Stomach (tissue), 9 donors: ENCODE data around the gene ENPP6. TPM values are rescaled to one million over a fixed set of nuclear protein-coding genes. Genes with fewer than 3 reads are reported as not detected.

Experiments used
- DNase-seq, 2 donors: peaks; one replicate each; pipeline versions ENCODE4 v3.0.0 to v3.0.0-alpha.2; 2013 to 2019
- H3K27ac ChIP-seq, 5 donors: fragments of 200-600 bp in 4 of 5; sonication (generic) in 4 of 5; one replicate each; pipeline ENCODE4 v1.5.1; 2013 to 2019; ENCODE audit warnings: mild to moderate bottlenecking in 1 of 5, moderate library complexity in 1 of 5
- H3K27me3 ChIP-seq, 3 donors: fragments of 200-600 bp; sonication (generic); one replicate each; pipeline ENCODE4 v1.5.1; 2017 to 2019; ENCODE audit warnings: mixed run types in 1 of 3
- H3K36me3 ChIP-seq, 4 donors: fragments of 200-600 bp; sonication (generic); 1 replicate in 3 of 4; 2 replicates in 1 of 4; pipeline ENCODE4 v1.5.1; 2016 to 2019
- H3K4me1 ChIP-seq, 4 donors: fragments of 200-600 bp; sonication (generic); one replicate each; pipeline ENCODE4 v1.5.1; 2016 to 2019
- H3K4me3 ChIP-seq, 4 donors: fragments of 200-600 bp; sonication (generic) in 3 of 4; one replicate each; pipeline ENCODE4 v1.5.1; 2016 to 2019; ENCODE audit warnings: mild to moderate bottlenecking in 1 of 4
- H3K9me3 ChIP-seq, 4 donors: fragments of 200-600 bp; sonication (generic); one replicate each; pipeline ENCODE4 v1.5.1; 2016 to 2019
- EP300 ChIP-seq: sonication (generic); formaldehyde crosslinking; IDR thresholded peaks from one replicate; pipeline ENCODE4 v1.6.1; 2017; ENCODE audit warnings: antibody characterized with exemption
- POLR2A ChIP-seq, 4 donors: fragments of 450-650 bp; IDR thresholded peaks; one replicate each; pipeline ENCODE4 v1.6.1; 2016; ENCODE audit warnings: antibody characterized with exemption in 4 of 4, control low read depth in 2 of 4, mild to moderate bottlenecking in 1 of 4, moderate library complexity in 1 of 4
- POLR2AphosphoS5 ChIP-seq, 3 donors: sonication (generic); formaldehyde crosslinking; IDR thresholded peaks; one replicate each; pipeline ENCODE4 v1.6.1; 2016; ENCODE audit warnings: antibody characterized with exemption in 3 of 3
- WGBS, 5 donors: extraction: QIAGEN DNeasy Blood & Tissue Kit in 3 of 5; methylation state at CpG; one replicate each; pipeline versions ENCODE4 v1.1.5 to v1.1.7; 2013 to 2018; 5-methylcytosine and 5-hydroxymethylcytosine counted together
- intact Hi-C: fragments of 100-400 bp; cut with DNase I; formaldehyde crosslinking; loops from one replicate; pipeline ENCODE4 v1.15.1; 2023; ENCODE audit warnings: low total_unique reads
- polyA plus RNA-seq, 3 donors: library from polyadenylated mRNA; stranded (reverse); fragments of 200-250 nt; gene quantifications; one replicate each; pipeline ENCODE4 v1.2.3, GENCODE V29; 2013
- total RNA-seq, 5 donors: library from RNA; depleted of rRNA; stranded (reverse); fragments of >200 nt; gene quantifications; one replicate each; pipeline versions ENCODE4 v1.1.0 to v1.2.3, GENCODE V29; 2014 to 2016
- TF ChIP-seq, protein P1 (sequence below), 7 experiments: fragments of 450-650 bp in 4 of 7; fragments of 200-600 bp in 3 of 7; sonication (generic) in 3 of 7; IDR thresholded peaks; one replicate each; pipeline ENCODE4 v1.5.1; 2016 to 2019; ENCODE audit warnings: antibody characterized with exemption in 7 of 7, control low read depth in 2 of 7, mild to moderate bottlenecking in 1 of 7
- donor health status: healthy with polysubstance abuse.
- donor health status: Bipolar disorder and iron deficiency.
- donor health status: healthy.

Gene ENPP6
- total and polyA plus RNA-seq, 8 donors, result 0.25 to 3.5 (median 0.70) TPM; not detected in 4

DNA sequence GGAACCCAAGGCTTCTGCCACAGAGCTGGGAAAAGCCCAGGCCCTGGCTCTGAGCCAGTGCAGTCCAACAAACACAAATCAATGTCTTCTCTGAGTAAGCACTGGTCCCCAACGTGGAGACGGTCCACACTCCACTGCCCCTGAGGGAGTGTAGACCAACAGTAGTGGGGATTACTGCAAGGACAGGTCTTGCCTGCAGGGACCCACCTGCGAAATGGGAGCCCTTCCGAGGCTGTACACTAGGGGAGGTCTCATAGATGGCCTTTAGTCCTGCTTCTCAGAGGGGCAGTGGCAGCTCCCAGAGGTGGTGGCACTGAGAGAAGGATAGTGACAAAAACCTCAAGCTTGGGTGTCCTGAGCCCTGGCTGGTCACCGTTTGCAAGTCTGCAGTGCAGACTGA is 19.5 kb downstream of the ENPP6 start:
- H3K4me1 ChIP-seq, result peaks cover 5 to 18% (median 10%) of the 10 kb centered on the region in 4 donors
- WGBS, 5 donors, result 55 to 76% (median 65%) methylated on average over 2 to 5 of the region's 5 CpGs
- TF ChIP-seq EP300 (no peak), POLR2AphosphoS5 (IDR thresholded peaks at IDR 0.05) (no peak), POLR2A (IDR thresholded peaks at IDR 0.05) (no peak)
- TF ChIP-seq, protein P1, sequence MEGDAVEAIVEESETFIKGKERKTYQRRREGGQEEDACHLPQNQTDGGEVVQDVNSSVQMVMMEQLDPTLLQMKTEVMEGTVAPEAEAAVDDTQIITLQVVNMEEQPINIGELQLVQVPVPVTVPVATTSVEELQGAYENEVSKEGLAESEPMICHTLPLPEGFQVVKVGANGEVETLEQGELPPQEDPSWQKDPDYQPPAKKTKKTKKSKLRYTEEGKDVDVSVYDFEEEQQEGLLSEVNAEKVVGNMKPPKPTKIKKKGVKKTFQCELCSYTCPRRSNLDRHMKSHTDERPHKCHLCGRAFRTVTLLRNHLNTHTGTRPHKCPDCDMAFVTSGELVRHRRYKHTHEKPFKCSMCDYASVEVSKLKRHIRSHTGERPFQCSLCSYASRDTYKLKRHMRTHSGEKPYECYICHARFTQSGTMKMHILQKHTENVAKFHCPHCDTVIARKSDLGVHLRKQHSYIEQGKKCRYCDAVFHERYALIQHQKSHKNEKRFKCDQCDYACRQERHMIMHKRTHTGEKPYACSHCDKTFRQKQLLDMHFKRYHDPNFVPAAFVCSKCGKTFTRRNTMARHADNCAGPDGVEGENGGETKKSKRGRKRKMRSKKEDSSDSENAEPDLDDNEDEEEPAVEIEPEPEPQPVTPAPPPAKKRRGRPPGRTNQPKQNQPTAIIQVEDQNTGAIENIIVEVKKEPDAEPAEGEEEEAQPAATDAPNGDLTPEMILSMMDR (IDR thresholded peaks at IDR 0.05), result no peak
- no peak overlapping the region for H3K27ac ChIP-seq
- no peak for DNase-seq
- intact Hi-C loops, result no loop called here
- H3K36me3 ChIP-seq, result no peaks in the 10 kb centered on the region
- no peak overlapping the region for H3K4me3 ChIP-seq
- no peaks in the 10 kb centered on the region for H3K9me3 ChIP-seq
- H3K27me3 ChIP-seq, result no peaks in the 10 kb centered on the region

DNA sequence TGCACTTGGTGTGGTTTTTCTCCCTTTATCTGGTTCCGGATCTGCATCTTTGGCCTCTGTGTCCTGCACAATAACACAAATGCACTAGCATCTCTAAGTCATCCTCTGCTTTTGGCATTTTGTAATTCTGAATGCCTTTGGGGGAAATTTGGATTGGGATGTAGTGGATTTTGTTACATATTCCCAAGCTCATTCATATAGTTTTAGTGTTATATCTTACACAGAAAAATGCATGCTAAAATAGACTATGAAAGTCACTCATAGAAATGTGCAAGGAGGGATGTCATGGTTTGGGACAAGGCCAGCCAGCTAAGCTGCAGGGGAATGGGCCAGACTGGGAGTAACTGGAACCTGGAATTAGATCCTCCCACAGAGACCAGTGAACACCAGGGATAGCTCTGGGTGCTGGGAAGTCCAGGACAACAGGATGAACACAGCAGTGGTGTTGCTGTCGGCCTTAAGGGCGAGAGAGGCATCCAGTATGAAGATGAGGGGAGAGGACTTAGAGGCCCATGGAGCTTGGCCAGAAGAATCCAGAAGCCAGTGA is 20.1 kb downstream of the ENPP6 start:
- no peak for DNase-seq
- Histone ChIP-seq H3K4me1 (peaks cover 4 to 18% (median 8%) of the 10 kb centered on the region in 4 donors), H3K4me3 (no peak overlapping the region), H3K27me3 (no peaks in the 10 kb centered on the region), H3K9me3 (no peaks in the 10 kb centered on the region), H3K27ac (no peak overlapping the region), H3K36me3 (no peaks in the 10 kb centered on the region)
- 95 to 98% (median 97%) methylated on average over 3 of the region's 3 CpGs for WGBS, 5 donors
- TF ChIP-seq POLR2AphosphoS5 (IDR thresholded peaks at IDR 0.05), result no peak
- TF ChIP-seq, protein P1 (IDR thresholded peaks at IDR 0.05), result no peak
- intact Hi-C loops, result no loop called here

DNA sequence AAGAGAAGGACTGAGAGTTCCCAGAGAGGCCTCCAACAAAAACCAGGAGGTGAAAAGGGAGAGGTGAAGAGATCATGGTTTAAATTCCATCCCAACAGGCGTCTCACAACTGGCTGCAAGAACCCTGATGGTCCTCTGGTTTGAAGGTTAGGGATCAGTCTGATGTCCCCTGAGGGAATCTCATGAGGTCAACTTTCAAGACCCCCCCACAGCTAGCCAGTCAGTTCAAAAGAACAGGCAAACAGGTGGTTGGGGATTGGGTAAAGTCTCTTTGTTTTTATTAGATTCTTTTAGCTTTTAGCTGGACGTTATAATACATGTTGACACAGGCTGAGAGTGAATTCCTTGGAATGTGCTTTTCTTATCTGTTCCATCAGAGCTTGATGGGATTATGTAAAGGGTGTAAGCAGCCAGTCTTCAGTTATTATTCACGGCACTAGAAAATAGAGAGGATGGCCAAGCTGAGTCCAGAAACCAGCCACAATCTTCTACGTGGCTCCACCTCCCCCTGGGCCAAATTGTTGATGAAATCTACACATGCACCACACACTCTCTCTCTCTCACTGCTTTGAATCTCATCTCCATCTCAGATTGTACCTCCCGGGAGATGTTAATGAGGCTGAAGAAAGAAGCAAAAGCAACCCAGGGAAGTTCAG is 20.8 kb downstream of the ENPP6 start:
- Histone ChIP-seq H3K4me3 (no peak overlapping the region), H3K27ac (no peak overlapping the region), H3K27me3 (no peaks in the 10 kb centered on the region), H3K9me3 (no peaks in the 10 kb centered on the region), H3K36me3 (no peaks in the 10 kb centered on the region), H3K4me1 (peaks cover 0 to 13% (median 4%) of the 10 kb centered on the region in 4 donors)
- WGBS, 5 donors, result 45 to 60% (median 46%) methylated on average over 5 of the region's 5 CpGs
- TF ChIP-seq POLR2AphosphoS5 (IDR thresholded peaks at IDR 0.05), result no peak
- no peak for TF ChIP-seq EP300
- TF ChIP-seq, protein P1 (IDR thresholded peaks at IDR 0.05), result no peak
- no peak for TF ChIP-seq POLR2A (IDR thresholded peaks at IDR 0.05)
- no peak for DNase-seq
- intact Hi-C loops, result no loop called here

DNA sequence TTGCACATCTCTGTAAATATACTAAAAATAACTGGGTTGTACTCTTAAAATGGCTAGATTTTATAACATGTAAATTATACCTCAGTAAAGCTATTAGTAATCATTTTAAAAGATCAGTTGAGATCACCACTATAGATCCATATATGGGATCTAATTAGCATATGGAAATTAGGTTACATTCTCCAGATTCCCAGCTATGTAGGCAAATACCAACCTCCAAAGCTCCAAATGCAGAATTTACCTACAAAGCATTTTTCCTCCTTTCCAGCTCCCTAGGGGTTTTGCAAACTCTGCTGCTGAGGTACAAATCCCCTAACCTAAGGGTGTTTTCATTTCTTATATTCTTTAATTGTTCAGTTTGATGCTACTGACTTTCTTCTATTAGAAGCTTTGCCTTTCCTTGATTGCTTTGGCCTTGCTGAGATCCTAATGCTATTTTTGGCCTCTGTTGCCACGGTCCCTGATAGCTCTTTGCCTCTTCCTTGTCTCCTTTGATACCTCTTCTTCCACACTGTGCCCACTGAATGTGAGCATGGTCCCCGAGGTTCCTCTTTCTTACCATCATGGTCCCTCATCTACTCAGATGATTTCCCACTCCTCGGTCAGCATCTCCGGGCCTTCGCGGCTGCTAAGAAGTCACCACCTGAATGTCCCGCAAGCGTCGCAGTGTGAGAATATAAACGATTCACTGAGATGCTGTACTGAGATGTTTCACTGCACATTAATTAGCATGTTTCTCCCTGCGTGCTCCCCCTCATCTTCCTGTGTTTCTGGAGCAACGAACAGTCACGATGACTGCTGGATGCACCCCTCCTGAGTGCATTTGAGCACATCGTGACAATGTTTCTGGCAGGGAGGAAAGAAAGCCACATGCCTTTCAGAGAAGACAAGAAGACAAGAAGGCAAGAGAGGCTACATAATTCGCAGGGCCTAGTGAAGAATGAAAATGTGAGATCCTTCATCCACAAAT is 23.8 kb downstream of the ENPP6 start:
- Histone ChIP-seq H3K9me3 (no peaks in the 10 kb centered on the region), H3K4me1 (peaks cover 0 to 3% (median 0%) of the 10 kb centered on the region in 4 donors), H3K36me3 (no peaks in the 10 kb centered on the region), H3K27ac (no peak overlapping the region), H3K4me3 (no peak overlapping the region), H3K27me3 (no peaks in the 10 kb centered on the region)
- TF ChIP-seq POLR2A (IDR thresholded peaks at IDR 0.05), result no peak
- no peak for TF ChIP-seq EP300
- no peak for TF ChIP-seq POLR2AphosphoS5 (IDR thresholded peaks at IDR 0.05)
- TF ChIP-seq, protein P1 (IDR thresholded peaks at IDR 0.05), result no peak
- DNase-seq, result no peak
- intact Hi-C loops, result no loop called here
- 82 to 93% (median 92%) methylated on average over 15 of the region's 15 CpGs for WGBS, 5 donors
